GM21381 (cell line): Measurements from ENCODE around the gene SOAT2.

Experiments used
- ATAC-seq: cut with Tn5 transposase; IDR thresholded peaks from one replicate; pipeline ENCODE4 v1.9.1; 2021; ENCODE audit warnings: mild to moderate bottlenecking, moderate library complexity; ENCODE audit not compliant: unreplicated experiment

Gene SOAT2

DNA sequence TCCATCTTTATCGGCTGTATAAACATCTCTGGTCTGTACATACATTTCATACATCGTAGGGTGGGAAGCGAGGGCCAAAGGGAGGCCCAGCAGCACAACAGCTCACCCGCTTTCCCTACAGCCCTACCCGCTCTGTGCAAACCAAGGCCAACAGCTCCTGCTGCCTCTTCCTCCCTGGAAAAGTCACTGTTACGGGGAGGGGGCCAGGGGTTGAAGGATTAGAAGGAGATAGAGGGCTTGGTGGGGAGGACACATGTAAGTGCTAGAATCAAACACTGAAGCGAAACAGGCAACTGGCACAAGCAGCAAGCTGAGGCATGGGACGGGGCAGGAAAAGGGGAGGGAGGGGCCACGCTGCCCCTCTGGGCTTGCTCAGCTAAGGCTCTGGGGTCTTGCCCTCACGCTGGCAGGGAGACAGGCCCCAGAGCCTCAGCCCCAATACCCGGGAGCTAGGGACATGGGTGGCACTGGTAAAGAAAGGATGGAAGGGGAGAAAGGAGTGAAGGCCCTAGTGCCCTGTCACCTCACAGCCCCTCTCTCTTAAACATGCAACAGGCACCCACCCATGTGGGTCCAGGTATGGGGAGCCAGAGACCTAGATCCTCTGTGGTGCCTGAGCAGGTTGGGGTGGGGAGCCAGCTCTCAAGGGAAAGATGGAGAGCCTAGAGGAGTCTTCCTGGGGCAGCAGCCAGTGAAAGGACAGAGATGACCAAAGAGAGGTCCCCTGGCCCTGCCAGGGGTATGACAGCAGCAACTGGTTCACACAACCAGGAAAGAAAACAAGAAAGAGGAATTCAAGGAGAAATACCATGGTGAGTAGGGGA, 38.5 kb upstream of the SOAT2 start:
- ATAC-seq = no peak

DNA sequence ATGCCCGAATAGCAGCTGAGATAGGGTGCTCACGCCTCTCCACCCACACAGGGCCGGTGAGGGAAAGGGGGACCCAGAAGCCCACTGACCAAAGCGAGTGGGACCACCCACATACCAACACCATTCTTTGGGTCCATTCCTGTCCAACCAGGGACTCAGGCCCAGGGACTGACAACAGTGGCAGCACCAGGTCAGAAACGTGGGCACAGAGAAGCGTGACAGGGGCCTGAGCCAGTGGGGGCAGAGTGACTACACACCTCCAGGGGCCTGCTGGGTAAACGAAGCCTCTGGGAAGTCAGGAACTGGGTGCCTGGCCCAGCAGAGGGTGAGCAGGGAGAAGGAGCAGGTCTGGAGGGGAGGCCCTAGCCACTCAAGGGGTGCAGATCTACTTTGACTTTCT, 37.8 kb upstream of the SOAT2 start:
- ATAC-seq = no peak

DNA sequence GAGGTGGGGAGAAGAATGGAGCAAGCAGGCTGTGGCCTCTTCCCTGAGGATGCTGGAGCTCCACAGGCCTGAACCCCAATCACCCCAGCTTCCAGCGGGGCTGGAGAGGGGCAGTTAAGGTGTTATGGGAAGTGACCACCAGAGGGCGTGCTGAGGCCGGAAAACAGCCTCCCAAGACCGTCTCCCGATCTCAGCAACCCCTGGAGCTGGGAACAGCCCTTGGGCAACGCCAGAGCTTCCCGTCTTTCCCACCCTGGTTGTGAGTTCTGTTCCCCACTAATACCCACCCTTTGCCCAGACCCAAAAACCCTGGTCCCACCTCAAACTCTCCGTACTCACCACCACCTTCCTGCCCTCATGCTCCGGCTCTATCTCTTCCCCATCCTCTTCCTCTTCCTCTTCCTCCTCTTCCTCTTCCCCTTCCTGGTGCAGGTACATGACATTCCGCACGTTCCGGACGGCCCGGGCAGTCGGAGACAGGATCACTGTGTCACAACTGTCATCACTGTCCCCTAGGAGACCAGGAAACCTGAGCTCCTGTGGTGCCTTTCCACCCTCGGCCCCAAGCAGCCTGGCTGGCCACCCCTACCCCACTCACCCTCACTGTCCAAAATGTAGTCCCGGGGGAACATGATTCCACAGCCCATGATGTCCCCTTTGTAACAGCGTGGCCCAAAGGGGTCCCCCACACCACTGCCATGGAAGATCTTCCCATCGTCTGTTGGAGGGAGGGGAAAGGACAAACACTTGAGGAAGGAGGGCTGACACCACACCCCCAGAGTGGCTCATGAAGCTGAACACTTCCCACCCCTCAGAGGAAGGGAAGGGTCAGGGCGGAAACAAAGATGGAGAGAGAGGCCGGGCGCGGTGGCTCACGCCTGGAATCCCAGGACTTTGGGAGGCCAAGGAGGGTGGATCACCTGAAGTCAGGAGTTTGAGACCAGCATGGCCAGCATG, 37.0 kb upstream of the SOAT2 start:
- ATAC-seq = no peak

DNA sequence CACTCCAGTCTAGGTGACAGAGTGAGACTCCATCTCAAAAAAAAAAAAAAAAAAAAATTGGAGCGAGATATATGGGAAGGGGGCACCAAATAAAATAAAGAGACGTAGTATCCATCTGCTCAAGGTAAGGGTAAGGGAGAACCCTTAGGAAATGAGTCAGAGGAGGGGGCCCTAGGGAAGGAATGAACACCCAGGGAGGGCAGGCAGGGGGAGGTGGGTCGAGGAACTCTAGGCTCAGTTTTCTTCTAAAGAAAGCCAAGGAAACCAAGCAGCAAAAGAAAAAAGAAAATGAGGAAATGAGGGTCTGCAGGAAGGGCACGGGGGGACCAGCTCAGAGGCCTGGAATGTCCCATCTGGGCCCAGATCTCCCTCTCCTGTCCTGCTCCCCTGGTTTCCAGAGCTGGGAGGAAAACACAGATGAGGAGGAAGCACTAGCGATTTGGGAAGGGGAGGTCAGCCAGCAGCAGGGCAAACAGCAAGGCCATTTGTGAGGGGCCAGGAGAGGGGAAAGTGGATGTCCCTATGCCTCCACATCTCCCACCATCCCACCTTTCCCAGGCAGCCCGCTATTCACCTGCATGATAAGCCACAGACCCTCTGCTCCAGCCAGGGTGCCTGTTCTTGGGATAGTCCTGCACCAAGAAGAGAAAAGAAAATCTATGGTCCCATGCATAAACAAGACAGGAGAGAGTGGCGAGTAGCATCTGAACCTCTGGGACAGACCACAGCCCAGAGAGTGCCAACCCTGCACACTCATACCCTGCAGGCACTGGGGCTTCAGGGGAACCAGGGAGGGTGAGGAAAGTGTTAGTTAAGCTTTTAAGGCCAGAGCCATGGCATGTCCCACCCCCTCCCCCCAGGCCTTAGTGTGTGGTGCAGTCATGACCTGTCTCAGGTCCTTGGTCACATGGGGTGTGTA, 36.0 kb upstream of the SOAT2 start:
- ATAC-seq = no peak

DNA sequence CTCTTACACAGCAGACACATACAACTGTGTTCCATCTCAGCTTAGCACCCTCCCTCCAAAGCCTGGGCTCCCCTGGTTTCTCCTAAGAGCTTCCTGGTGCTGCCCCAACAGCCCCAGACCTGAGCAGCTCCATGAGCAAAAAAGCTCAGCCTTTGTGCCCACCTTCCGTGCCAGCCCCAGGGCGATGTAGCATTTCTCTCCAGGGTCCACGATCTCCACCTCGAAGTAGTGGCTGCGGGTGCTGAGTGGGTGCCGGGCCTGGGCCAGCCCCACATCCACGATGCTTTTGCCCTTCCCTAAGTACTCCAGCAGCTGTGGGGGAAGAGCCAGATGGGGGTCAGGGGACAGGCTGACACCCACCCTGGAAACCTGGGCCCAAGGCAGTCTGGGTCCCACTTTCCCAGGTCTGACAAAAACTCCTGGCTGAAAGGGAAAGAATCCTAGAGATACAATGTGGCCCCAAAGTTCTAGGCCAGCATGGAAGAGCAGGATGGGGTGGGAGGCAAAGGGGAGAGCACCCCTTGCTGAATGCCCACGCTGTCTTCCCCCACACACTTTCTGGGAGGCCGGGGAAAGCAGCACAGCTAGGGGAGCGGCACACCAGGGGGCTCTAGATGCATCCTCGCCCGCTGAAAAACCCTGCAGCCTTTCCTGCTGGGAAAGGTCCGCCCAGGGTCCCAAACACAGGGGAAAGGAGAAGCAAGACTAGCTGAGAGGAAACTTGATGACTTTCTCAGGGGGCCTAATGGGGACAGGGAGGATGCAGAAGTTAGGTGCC, 35.1 kb upstream of the SOAT2 start:
- ATAC-seq = no peak

DNA sequence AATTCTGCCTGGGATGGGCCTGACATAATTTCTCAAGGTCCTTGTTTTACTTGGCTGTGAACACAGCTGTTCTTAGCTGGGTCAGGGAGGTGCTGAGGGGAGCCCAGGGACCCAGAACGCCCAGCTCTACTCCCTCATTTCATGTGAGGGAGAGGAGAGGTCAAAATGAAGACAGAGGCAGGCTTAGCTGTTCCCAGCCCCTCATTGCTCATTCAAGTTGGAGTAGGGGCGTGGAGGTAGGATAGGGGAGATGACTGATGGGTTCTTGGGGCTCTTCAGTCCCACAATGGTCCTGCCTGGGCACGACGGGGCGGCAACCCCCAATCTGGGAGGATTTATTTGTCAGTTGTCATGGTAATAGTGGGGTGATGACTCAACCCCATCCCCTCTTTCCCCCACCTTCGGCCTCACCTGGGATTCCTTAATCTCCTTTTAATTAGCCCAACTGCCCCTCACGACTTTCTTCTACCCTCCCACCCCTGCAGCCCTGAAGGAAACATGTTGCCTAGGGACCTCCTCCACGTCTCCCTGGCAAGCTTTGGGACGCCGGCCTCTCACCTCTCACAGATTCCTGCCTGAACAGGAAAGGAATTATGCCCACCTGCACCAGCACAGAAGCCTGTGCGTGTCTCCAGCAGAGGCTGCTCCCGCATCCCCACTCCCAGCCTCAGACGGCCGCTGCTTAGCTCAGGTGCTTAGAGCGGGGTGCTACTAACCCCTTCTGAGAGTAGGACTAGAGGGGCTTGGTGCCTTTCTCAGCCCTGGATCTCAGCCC, 34.3 kb upstream of the SOAT2 start:
- no peak for ATAC-seq

DNA sequence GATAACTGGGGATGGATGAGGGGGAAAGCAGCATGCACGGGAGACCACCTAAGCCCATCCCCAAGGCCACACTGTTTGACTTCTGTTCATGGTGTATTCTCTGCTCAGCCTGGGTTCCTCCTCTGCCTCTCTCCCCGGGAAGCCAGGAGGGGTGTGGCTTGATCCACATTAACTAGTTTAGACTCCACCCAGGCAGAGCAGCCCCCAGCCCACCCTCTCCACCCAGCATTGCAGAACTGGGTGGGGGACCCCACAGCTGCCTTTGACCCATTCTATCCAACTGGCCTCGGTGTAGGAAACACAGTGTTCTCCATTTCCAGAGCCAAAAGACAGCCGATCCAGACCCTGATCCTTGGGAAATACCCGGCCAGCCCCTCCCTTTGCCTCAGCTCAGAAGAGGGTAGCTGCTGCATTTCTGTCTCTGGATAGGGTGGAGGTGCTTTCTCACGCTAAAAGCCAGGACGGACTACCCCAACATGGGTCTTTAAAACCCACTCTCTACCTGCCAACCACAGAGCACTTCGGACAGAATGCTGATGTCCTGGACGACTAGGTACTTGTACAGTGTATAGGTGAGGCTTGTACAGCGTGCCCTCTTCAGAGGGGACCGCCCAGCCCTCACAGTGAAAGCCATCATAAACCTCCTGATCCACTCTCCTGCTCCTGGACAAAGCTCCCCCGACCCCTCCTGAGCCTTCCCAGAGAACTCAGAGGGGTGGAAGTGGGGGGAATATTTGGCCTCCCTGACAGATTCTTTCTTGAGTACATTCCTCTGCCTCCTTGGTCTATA, 33.5 kb upstream of the SOAT2 start:
- ATAC-seq = no peak

DNA sequence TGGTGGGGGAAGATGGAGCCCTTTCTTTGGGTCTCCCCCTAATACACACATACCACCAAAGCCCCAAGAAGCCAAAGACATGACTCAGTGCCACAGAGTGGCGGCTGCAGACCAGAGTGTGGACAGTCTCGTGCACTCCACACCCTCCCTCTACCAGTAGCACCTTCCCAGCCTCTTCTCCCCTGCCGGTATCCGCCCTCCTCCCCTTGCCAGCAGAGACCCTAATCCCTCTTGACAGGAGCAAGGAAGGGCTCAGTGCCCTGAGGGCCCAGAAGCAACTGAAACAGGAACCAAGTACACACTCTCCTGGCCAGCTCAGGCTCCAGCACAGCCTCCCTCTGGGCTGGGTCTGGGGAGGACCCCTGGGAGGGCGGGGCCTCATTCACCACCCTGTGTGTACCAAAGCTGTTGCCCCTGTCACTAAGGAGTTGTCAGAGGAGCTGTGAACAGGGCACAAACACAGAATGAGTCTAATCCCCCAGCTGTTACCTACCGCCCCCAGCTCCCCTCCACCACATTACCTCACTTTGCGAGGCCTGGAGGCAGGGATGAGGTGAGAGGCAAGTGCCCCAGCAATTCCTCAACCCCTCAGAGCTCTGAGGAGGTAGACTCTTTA, 32.3 kb upstream of the SOAT2 start:
- no peak for ATAC-seq

DNA sequence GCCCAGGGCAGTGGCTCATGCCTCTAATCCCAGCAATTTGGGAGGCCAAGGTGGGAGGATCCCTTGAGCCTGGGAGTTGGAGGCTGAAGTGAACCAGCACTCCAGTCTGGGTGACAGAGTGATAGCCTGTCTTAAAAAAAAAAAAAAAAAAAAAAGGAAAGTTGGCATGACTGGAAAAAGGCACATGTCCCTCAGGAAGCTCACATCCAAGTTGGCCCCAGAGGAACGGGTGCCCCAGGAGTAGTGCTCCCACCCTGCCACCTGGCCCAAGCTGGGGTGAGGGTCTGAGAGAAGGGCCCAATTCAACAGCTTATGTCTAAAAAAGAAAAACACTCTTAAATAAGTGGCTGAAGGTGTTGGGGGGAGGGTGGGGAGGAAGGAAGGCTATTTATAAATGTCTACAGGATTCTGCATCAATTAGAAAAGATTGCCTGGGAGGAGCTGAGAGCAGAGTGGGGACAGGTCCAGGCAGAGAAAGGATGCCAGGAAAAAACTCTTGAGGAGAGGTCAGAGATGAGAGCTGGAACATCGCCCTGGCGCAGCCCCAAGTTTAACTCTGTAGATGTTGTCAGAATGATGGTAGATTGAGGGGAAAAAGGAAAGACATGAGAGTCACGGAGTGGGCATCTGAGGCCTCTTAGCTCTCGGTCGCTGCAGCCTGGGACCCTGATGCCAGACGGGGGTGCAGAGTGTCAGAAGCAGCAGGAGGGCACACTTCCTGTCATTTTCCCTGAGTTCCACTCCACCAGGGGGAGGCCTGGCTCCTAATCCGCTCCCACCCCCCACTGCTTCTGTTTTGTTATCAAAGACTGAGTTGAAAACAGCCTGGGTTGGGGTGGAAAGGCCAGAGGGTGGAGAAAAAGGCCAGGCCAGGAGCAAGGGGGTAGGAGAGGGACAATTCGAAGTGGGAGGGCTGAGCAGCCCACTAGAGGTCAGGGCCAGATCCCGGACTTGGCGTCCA, 31.4 kb upstream of the SOAT2 start:
- ATAC-seq = no peak

DNA sequence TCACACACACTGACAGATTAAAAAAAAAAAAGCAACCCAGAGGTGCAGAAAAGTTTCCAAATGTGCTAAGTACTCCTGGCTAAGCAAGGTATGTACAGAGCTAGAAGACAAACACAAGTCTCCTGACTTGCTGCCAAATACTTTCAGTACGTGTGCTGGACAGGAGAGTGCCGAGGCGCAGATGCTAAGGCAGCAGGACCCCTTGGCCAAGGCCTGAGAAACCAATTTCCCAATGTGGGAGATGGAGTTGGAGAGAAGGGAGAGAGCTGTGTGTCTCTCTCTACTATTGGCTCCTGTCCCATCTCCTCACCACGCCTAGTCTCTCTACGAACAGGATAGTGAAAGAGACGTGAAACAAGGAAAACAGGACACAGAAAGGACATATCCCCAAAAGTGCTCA, 29.4 kb upstream of the SOAT2 start:
- no peak for ATAC-seq

DNA sequence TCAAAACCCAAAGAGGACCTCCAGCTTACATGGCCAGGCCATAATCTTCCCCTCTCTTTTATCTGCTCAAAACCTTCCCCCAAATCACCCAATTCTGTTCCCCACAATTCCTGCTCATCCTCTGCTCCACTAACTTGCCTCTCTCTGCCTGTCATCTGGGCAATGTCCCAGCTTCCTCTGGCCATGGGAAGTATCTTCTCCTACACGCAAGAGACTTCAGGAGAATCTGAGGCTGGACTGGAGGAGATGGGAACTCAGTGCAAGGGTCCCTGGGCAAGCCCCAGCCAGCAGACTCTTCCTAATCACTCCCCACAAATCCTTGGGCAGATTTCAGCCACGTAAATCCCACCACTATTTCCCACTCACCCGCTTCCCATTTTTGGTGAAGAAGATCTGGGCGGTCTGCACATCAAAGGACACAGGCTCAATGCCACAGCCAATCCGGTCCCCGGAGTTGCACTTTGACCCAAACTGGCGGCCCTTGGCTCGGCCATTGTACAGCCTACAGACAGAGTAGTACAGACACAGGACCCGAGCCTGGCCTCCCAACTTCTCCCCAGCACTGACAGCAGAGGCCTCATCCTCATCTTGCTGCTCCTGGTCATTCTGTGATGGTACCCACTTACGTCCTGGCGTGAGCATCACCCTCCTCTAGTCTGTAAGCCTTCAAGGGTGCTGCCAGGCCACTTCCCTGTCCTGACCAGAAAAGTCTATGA, 28.8 kb upstream of the SOAT2 start:
- ATAC-seq = no peak

DNA sequence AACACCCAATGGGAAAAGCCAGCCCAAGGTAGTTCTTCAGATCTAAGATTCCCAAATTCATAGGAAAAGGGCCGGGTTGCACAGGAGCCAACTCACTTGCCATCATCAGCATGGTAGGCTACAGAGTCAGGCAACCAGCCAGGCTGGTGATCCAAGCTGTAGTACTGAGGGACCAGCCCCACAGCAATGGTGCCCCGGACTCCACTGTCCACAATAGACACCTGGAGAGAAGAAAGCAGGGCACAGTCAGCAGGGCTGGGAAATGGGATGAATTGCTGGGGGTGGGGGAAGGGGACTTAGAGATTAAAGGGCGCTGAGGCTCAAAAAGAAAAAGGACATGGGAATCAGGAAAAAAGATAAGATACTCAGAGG, 28.3 kb upstream of the SOAT2 start:
- no peak for ATAC-seq

DNA sequence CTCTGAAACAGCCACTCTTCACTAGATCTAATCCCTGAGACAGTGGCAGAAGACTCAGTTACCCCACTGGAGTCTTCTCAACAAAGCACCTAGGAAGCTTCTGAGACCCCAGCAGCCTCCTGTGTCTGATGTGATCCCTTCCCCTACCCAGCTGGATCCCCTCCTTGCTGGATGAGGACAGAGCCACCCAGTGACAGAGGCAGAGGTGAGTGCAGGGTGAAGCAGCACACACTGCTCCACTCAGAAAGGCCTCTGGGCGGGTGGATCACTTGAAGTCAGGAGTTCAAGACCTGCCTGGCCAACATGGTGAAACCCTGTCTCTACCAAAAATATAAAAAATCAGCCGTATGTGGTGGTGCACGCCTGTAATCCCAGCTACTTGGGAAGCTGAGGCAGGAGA, 26.8 kb upstream of the SOAT2 start:
- no peak for ATAC-seq

DNA sequence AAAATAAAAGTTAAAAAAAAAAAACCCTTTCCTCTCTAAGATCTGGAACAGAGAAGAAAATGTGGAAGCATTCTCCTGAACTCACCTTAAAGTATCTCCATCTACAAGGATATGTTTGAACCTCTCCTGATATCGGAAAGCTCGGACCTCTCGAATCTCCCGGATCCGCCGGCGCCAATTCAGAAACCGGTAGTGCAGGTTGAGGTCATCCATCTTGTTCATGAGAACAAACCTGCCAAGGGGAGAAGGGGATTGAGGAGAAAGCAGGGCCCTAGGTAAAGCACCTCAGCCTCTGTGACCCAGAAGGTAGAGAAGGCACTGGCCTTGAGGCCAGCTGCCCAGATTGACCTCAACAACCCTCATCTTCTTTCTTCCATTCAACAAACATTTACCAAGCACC, 26.3 kb upstream of the SOAT2 start:
- no peak for ATAC-seq

DNA sequence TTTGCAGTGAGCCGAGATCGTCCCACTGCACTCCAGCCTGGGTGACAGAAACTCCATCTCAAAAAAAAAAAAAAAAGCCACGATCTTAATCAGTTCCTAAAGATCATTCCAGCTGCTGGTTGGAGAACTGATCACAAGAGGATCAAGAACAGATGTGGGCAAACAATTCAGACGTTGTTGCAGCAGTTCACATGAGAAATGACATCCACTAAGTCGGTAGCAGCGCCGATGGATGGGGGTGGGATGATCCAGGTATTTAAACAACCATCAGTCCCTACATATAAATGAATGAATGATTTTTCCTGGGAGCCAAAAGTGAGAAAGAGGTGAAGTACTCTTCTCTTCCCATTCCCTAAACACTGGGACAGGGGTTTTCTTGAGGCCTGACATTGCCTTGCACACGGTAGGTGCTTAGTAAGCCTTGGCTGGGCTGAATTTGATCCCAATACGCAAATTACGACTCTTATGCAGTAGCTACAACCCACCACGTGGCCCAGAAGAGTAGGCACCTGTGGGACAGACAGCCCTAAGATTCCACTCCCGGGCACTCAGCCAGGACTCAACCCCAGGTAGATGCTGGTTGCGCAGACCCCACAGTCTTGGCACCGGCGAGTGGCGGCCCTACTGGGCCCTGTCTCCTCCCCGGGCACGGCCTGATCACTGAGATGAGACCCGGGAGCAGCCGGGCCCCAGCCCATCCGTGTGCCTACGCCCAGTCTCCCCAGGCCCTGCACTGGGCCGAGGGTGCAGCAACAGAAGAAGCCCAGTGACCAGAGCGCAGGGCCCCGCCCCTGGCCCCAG, 24.7 kb upstream of the SOAT2 start:
- ATAC-seq = no peak
